Activated CD8-positive, alpha-beta memory T cell treated with anti-CD3 and anti-CD28 coated beads, Interleukin-2, amount 50 U/mL, for 48 hours (primary cell): ENCODE measurements around the gene CRADD.
A peak's percentile ranks its signal among the peaks of the same experiment; 100 is the strongest.
"Not testable (repeated sequence)": the region's sequence is repeated elsewhere in the genome, so short reads cannot be mapped to it uniquely, and the experiment has no call there.

Source experiments
- DNase-seq: peaks from one replicate; pipeline ENCODE4 v3.0.0-alpha.2; 2020

The CRADD gene

GRCh38 chr12:93762059-93762719, 85.0 kb downstream of the CRADD start:
- DNase-seq, result no peak

GRCh38 chr12:93762912-93763553, 85.9 kb downstream of the CRADD start:
- no peak for DNase-seq

GRCh38 chr12:93763746-93764147, 86.6 kb downstream of the CRADD start:
- DNase-seq, result no peak

DNA sequence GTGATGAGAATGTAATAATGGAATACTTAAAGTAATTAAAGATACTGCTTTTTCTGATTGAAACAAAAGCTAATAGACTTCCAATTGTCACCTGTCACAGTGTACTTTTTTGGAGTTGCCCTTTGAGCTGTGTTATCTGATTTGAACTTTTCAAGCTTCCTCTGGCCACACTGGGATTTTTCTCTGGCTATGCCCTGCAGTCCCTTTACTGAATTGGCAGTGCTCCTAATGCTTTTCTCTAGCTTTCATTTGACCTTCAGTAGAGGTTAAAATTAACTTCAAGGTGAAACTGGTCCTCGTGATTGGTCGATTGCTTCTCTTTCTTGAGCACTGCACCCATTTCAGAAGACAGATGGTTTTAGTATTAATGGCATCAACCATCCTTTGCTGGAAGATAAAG, 89.2 kb downstream of the CRADD start:
- DNase-seq, result no peak

DNA sequence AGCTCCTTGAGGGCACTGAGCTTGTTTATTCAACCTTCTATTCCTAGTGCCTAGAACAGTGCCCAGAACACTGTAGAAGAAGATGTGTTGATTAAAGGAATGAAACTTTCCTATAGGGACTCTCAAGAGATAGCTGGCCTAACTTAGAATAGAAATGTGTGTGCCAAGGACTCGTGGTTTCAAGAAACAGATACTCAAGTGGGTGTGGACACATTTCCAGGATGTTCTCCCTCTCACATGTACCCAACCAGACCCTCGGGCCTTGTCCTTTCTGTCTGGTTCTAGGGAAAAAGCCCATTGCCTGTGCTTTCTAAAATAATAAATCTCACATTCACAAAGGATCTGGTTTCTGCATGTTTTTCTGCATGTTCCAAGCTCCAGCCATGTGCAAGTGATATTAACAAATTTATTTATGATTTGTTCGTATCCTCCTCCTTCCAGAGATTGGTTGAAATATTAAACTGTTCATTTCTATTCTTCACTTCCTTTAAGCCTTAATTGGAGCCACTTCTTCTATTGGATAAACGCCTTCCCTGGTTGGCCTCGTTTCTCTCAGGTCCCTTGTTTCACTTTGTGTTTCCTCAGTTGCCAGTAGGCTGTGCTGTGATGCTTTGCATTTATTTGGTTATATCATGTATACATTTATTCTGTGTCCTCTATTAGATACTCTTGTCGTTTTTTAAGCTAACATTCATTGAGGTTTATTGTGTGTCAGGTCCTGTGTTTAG, 89.8 kb downstream of the CRADD start:
- DNase-seq, result no peak

DNA sequence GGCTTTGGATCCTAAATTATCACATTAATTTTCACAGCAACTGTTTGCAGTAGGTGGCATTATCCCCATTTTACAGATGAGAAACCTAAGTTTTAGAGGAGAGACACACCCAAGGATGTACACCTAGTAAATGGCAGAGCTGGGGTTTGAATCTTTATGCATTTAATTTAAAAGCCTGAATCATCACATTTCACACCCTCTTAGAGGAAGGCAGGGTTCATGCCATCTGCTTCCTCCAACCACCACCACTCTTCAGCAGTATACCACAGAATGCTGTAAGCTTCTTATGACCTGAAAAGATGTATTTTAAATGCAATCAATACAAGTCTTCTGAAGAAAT, 90.3 kb downstream of the CRADD start:
- no peak for DNase-seq

GRCh38 chr12:93772003-93772700, 95.0 kb downstream of the CRADD start:
- DNase-seq, result no peak

DNA sequence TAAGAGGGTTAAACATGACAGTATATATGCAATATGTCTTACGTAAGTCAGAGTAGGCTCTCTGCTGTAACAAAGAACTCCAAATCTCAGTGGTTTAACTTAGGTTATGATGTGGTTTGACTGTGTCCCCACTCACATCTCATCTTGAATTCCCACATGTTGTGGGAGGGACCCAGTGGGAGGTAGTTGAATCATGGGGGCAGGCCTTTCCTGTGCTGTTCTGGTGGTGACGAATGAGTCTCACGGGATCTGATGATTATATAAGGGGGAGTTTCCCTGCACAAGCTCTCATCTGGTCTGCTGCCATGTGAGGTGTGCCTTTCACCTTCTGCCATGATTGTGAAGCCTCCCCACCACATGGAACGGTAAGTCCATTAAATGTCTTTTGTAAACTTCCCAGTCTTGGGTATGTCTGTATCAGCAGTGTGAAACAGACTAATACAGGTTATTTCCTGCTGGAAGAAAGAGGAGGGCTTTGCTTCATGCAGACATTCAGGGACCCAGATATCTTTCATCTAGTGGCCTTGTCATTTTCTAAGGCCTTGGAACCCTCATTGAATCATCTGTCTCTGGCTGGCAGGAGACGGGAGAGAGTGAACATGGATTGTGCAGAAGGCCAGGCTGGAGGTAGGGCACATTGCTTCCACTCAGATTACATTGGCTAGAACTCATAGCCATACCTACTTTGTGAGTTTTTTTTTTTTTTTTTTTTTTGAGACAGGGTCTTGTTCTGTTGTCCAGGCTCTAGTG, 96.1 kb downstream of the CRADD start:
- no peak for DNase-seq

- no peak for DNase-seq
Observed at GRCh38 chr12:93776581-93777018, 99.4 kb downstream of the CRADD start.

DNA sequence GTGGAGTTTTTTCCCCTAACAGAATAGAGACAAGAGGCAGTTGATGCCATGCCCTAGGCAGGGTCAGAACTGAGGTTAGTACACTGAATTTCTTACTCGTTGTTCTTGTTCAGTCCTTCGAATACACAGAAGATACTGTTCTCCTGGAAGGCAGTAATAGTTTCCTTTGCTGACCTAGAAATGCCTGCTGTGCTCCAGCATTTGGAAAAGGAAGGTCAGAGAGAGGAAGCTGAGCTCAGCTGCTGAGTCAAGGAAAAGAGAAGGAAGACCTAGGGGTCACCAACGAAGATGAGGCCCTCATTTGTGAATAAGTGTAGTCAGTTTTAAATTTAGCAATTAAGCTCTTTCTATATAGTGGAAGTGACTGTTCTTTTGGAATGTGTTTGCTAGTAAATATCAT, 100.1 kb downstream of the CRADD start:
- DNase-seq, result no peak

- no peak for DNase-seq
Observed at GRCh38 chr12:93778306-93778705, 101.1 kb downstream of the CRADD start.

DNA sequence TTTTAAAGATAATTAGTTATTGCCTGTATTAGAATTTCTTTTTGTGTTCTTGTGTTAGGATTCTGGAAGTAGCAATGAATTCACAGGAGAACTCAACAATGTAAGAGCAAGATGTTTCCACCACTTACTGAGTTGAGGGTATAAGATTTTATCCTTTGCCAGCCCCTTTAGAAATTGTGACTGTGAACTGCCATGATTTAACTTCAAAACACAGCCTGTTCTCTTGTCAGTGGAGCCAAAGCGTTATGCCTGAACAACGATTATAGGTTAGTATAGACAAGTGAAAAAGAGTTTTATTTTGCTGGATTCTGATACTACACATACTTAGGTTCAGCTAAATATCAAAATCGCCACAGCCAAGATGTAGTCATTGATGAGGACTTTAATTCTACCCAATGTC, 101.6 kb downstream of the CRADD start:
- no peak for DNase-seq

DNA sequence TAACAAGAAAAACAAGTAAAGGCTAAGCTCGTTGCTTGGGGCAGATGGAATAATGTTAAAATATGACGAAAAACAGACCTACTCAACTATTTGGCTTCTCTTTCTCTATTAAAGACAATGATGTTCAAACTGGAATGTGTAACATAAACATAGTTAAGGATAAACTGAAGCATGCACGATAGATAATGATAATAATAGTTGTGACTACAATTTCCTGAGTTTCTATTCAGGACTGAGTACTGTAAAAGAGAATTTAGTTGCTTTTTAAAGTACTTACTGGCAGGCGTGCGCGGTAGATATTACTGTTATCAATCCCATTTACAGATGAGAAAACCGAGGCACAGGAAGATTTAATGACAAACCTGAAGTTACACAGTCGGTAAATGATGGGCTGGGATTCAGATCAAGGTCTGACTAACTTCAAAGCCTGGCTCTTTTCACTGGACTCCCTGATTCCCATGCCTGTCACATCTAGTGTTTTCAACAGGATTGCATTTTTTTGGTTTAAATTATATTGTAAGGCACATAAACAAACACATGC, 103.0 kb downstream of the CRADD start:
- no peak for DNase-seq

DNA sequence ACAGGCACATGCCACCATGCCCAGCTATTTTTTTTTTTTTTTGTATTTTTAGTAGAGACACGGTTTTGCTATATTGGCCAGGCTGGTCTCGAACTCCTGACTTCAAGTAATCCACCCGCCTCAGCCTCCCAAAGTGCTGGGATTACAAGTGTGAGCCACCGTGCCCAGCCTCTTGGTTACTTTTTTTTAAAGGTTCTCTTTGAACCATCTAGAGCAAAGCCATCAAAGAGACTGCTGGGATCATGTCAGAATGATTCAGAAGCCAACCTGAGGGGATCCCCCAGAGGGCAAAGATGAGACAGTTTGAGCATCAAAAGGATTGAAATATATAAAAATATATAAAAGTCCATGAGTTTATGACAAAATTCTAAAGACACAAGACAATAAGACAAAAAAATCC, 103.7 kb downstream of the CRADD start:
- not testable (repeated sequence) for DNase-seq

GRCh38 chr12:93781961-93782360, 104.8 kb downstream of the CRADD start:
- not testable (repeated sequence) for DNase-seq

GRCh38 chr12:93782853-93783252, 105.7 kb downstream of the CRADD start:
- no peak for DNase-seq

GRCh38 chr12:93783832-93784231, 106.7 kb downstream of the CRADD start:
- DNase-seq, result peak; percentile 62

DNA sequence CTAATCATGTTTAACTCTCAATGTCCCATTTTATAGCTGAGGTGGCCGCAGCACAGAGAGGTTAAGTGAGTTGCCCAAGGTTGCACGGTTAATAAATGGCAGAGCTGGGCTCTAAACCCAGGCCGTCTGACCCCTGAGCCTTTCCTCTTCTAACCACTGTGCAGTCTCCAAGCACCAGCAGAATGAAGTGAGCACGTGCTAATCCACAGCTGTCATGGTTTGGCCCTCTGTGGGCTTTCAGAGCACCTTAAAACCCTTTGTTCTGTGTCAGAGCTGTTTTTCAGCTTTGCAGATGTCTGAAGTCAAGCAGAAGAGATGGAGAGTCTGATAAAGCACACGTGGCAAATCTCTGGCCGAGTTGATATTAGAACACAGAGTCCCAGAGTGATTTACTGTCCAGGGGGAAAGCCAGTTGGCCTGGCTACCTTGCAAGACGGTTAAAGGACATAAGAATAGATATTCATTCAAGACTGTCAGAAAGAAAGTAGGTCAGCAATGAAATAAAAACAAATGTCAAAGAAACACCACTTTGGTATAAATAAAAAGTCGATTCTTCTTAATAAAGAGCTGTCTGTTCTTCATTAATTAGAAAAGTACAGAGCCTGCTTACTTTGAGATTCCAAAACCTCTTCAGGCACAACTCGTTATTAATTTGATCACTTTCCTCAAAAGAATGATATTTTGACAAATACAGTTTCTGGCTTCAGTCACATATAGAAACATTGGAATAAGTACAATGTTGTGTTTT, 107.3 kb downstream of the CRADD start:
- no peak for DNase-seq

- peak; percentile 61 for DNase-seq
Observed at GRCh38 chr12:93785249-93786010, 108.3 kb downstream of the CRADD start.

DNA sequence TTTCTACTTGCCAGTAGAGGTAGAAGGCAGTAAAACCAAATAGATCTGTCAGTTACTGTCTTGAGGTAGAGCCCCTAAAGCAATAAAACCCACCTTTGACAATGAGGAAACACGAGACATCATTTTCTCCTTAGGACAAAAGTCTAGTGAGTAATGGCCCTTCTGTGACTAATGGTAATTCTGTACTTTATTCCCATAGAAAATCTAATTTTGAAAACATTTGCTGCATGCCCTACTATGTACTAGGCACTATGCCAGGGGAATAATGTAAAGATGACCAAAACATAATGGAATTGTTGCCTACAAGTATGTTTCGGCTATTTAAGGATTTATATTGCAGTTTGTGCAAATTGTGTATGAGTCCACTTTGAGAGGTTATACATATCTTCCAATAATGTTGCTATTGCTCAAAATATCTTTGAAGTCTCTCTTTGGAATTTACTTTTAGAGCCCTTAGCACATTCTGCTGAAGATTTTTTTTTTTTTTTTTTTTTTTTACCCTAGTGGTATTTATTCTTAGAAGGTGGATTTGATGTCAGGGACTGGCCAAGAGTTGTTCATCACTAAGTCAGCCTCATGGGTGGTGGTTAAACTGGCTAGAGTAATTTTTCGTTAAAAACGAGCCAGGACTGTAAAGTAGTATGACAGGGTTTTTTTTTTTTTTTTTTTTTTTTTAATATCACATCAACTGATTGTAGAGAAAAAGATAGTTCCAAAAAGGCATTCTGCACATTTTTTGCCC, 109.7 kb downstream of the CRADD start:
- DNase-seq, result no peak
